ENCODE data around the gene TEX11. TPM values are rescaled to one million over a fixed set of nuclear protein-coding genes. Genes with fewer than 3 reads are reported as not detected.

The TEX11 gene
- polyA plus RNA-seq, 1 of the 3 experiments (the other 2 are of a cell fraction), result not detected

DNA sequence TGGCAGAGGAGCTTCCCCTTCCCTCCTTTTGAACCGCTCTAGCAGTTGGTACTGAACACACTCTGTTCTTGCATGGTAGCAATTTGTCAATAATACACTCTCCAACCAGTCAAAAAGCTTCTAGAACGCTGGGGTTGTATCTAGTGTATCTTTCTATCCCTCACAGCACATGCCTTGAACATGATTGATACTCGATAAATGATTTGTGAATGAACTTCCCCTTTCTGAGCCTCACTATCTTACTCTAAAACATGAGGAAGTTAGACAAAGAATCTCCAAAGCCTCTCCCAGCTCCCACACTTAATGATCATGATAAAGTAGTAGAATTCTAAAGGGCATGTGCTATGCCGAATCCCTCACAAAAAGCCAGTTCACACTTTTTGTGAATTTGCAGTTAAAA is 399.4 kb downstream of the TEX11 start:
- Histone ChIP-seq H3K79me2 (ENCODE audit: insufficient read depth) (no peaks in the 10 kb centered on the region), H3K9me3 (no peaks in the 10 kb centered on the region), H2AFZ (ENCODE audit: low read depth) (no peak overlapping the region), H3K4me1 (ENCODE audit: control insufficient read depth in 1 of 2, insufficient read depth in 2 of 2, low read depth in 1 of 2, low read length in 1 of 2) (peaks cover 0 to 6% of the 10 kb centered on the region in 2 experiments; a peak in 1 of 4 replicates), H3F3A (replicated peaks; ENCODE audit: insufficient read depth) (no peaks in the 10 kb centered on the region), H3K27me3 (ENCODE audit: insufficient read depth) (no peaks in the 10 kb centered on the region; the same call in 1 of the 2 replicates), H4K20me1 (ENCODE audit: insufficient read depth) (no peaks in the 10 kb centered on the region), H3K36me3 (replicated peaks in 1 of 2; ENCODE audit: control insufficient read depth in 1 of 2, insufficient read depth in 2 of 2, low read length in 1 of 2) (no peaks in the 10 kb centered on the region), H3K4me2 (no peak overlapping the region), H3K9ac (no peak overlapping the region), H3K9me2 (no peaks in the 10 kb centered on the region), H3K4me3 (ENCODE audit: low read depth in 2 of 2, low read length in 1 of 2) (no peak overlapping the region), H3K27ac (ENCODE audit: low read depth in 2 of 2, low read length in 1 of 2) (no peak overlapping the region)
- ChIA-PET POLR2A (no interaction called here), CTCF (no interaction called here)
- no peak for TF ChIP-seq MEF2A (IDR thresholded peaks at IDR 0.05; ENCODE audit: borderline replicate concordance, low read depth)
- TF ChIP-seq RFX5 (IDR thresholded peaks at IDR 0.05; ENCODE audit: low read length), result no peak
- no peak for TF ChIP-seq MXI1 (IDR thresholded peaks at IDR 0.05; ENCODE audit: low read depth, low read length)
- TF ChIP-seq RCOR1 (IDR thresholded peaks at IDR 0.05; ENCODE audit: low read length), result no peak
- TF ChIP-seq, protein P1, sequence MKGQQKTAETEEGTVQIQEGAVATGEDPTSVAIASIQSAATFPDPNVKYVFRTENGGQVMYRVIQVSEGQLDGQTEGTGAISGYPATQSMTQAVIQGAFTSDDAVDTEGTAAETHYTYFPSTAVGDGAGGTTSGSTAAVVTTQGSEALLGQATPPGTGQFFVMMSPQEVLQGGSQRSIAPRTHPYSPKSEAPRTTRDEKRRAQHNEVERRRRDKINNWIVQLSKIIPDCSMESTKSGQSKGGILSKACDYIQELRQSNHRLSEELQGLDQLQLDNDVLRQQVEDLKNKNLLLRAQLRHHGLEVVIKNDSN (IDR thresholded peaks at IDR 0.05; ENCODE audit: borderline replicate concordance, low read depth), result no peak
- TF ChIP-seq CHD2 (IDR thresholded peaks at IDR 0.05; ENCODE audit: low read length, partially characterized antibody), result no peak
- no peak for TF ChIP-seq EZH2phosphoT487 (IDR thresholded peaks at IDR 0.05; ENCODE audit: borderline replicate concordance, low read depth)
- TF ChIP-seq FOXM1 (IDR thresholded peaks at IDR 0.05; ENCODE audit: low read depth), result no peak
- no peak for TF ChIP-seq TEAD4 (IDR thresholded peaks at IDR 0.05; ENCODE audit: borderline replicate concordance, insufficient read depth)
- TF ChIP-seq RAD21 (IDR thresholded peaks at IDR 0.05; ENCODE audit: low read length), result no peak
- no peak for TF ChIP-seq SIN3A (IDR thresholded peaks at IDR 0.05; ENCODE audit: borderline replicate concordance, low read depth, low read length)
- TF ChIP-seq JUND (IDR thresholded peaks at IDR 0.05), result no peak
- no peak for TF ChIP-seq FOXJ3 (CRISPR knock-in tag; IDR thresholded peaks at IDR 0.05)
- no peak for TF ChIP-seq GABPA (IDR thresholded peaks at IDR 0.05; ENCODE audit: low read depth)
- no peak for TF ChIP-seq ZBTB33 (IDR thresholded peaks at IDR 0.05; ENCODE audit: borderline replicate concordance, low read depth)
- no peak for TF ChIP-seq IRF3 (IDR thresholded peaks at IDR 0.05; ENCODE audit: low read depth, low read length)
- no peak for TF ChIP-seq TAF1 (IDR thresholded peaks at IDR 0.05; ENCODE audit: borderline replicate concordance, low read depth, low read length)
- no peak for TF ChIP-seq YY1 (IDR thresholded peaks at IDR 0.05; ENCODE audit: low read depth)
- no peak for TF ChIP-seq TCF12 (IDR thresholded peaks at IDR 0.05)
- WGBS (ENCODE audit: low lambda C conversion rate), result 41% methylated on average over 4 of the region's 4 CpGs
- no peak for DNase-seq
